GM23338 (cell line): ENCODE results near the gene ANKRD34B. TPM values are rescaled to one million over a fixed set of nuclear protein-coding genes. Genes with fewer than 3 reads are reported as not detected.

Experiments
- ATAC-seq: fragments of 200-7000 bp; cut with Tn5 transposase; 3 replicates; pipeline ENCODE4 v1.9.1; 2020
- DNase-seq: peaks from one replicate; pipeline ENCODE4 v3.0.0-alpha.2; 2015; ENCODE audit warnings: low spot score
- H2AFZ ChIP-seq: fragments of 200-600 bp; sonication (generic); 2 replicates; pipeline ENCODE4 v1.8.0; 2016; ENCODE audit warnings: antibody characterized with exemption, mild to moderate bottlenecking, moderate library complexity
- H3F3A ChIP-seq: fragments of 200-600 bp; sonication (generic); replicated peaks from 2 replicates; pipeline ENCODE4 v1.8.0; 2017; ENCODE audit warnings: antibody characterized with exemption, mixed run types, low read depth
- H3K27ac ChIP-seq: fragments of 200-600 bp; sonication (generic); 2 replicates; pipeline ENCODE4 v1.6.1; 2016; ENCODE audit warnings: low read depth
- H3K27me3 ChIP-seq: fragments of 200-600 bp; sonication (generic); 2 replicates; pipeline ENCODE4 v1.8.0; 2016; ENCODE audit warnings: mild to moderate bottlenecking, mixed run types, moderate library complexity; ENCODE audit not compliant: insufficient read depth
- H3K36me3 ChIP-seq: fragments of 200-600 bp; sonication (generic); 2 replicates; pipeline ENCODE4 v1.8.0; 2016; ENCODE audit warnings: mild to moderate bottlenecking; ENCODE audit not compliant: insufficient read depth
- H3K4me1 ChIP-seq: fragments of 200-600 bp; sonication (generic); 2 replicates; pipeline ENCODE4 v1.8.0; 2016; ENCODE audit warnings: mild to moderate bottlenecking, moderate library complexity; ENCODE audit not compliant: insufficient read depth
- H3K4me2 ChIP-seq: fragments of 200-600 bp; sonication (generic); 2 replicates; pipeline ENCODE4 v1.7.1; 2017; ENCODE audit warnings: mixed run types
- H3K4me3 ChIP-seq: fragments of 200-600 bp; sonication (generic); 2 replicates; pipeline ENCODE4 v1.6.1; 2016; ENCODE audit warnings: mixed run types
- H3K79me2 ChIP-seq: fragments of 200-600 bp; sonication (generic); replicated peaks from 2 replicates; pipeline ENCODE4 v1.8.0; 2017; ENCODE audit warnings: mild to moderate bottlenecking; ENCODE audit not compliant: insufficient read depth
- H3K9me2 ChIP-seq: fragments of 200-600 bp; sonication (generic); 2 replicates; pipeline ENCODE4 v1.8.0; 2017; ENCODE audit not compliant: insufficient read depth
- H4K20me1 ChIP-seq: fragments of 200-600 bp; sonication (generic); replicated peaks from 2 replicates; pipeline ENCODE4 v1.8.0; 2017; ENCODE audit warnings: mild to moderate bottlenecking; ENCODE audit not compliant: insufficient read depth
- H3K27ac Mint-ChIP-seq: 2 replicates; pipeline ENCODE4 v1.8.0; 2020; ENCODE audit warnings: inconsistent platforms, mild to moderate bottlenecking, moderate library complexity, mixed read lengths
- H3K27me3 Mint-ChIP-seq: 3 replicates; pipeline ENCODE4 v1.8.0; 2022; ENCODE audit warnings: low read depth, mild to moderate bottlenecking, moderate library complexity, mixed read lengths, inconsistent platforms; ENCODE audit not compliant: insufficient read depth, poor library complexity
- H3K36me3 Mint-ChIP-seq: 3 replicates; pipeline ENCODE4 v1.8.0; 2021; ENCODE audit warnings: low read depth, mild to moderate bottlenecking, inconsistent platforms, moderate library complexity, mixed read lengths
- H3K4me1 Mint-ChIP-seq: 3 replicates; pipeline ENCODE4 v1.8.0; 2020; ENCODE audit warnings: mild to moderate bottlenecking, inconsistent platforms, mixed read lengths
- H3K4me3 Mint-ChIP-seq: 3 replicates; pipeline ENCODE4 v1.8.0; 2021; ENCODE audit warnings: moderate library complexity, mild to moderate bottlenecking, inconsistent platforms, mixed read lengths
- H3K9me3 Mint-ChIP-seq: 3 replicates; pipeline ENCODE4 v1.8.0; 2020; ENCODE audit warnings: moderate library complexity, mild to moderate bottlenecking, inconsistent platforms, mixed read lengths
- EZH2 ChIP-seq: fragments of 200-600 bp; sonication (generic); IDR thresholded peaks from one replicate; pipeline ENCODE4 v1.8.0; 2017; ENCODE audit warnings: antibody characterized with exemption, mild to moderate bottlenecking, low read depth; ENCODE audit not compliant: unreplicated experiment
- EZH2phosphoT487 ChIP-seq: fragments of 200-600 bp; sonication (generic); IDR thresholded peaks from one replicate; pipeline ENCODE4 v1.8.1; 2018; ENCODE audit warnings: antibody characterized with exemption; ENCODE audit not compliant: unreplicated experiment
- POLR2AphosphoS5 ChIP-seq: IDR thresholded peaks from 2 replicates; pipeline ENCODE4 v1.6.1; 2016; ENCODE audit warnings: antibody characterized with exemption, low read depth
- ZNF331 ChIP-seq: fragments of 250-450 bp; sonication (Bioruptor Pico); IDR thresholded peaks from 2 replicates; pipeline ENCODE4 v1.5.0; 2020; ENCODE audit warnings: low read depth, mild to moderate bottlenecking, moderate library complexity
- ZNF462 ChIP-seq: fragments of 250-450 bp; sonication (Bioruptor Pico); IDR thresholded peaks from 2 replicates; pipeline ENCODE4 v1.5.0; 2020; ENCODE audit warnings: mild to moderate bottlenecking, moderate library complexity
- polyA plus RNA-seq: library from polyadenylated mRNA; unstranded; fragments of >200 nt; fragmentation: Nextera tagmentation; extraction: Ambion mirVana; gene quantifications from 2 replicates; pipeline ENCODE4 v1.2.1, GENCODE V29; 2016
- total RNA-seq: library from RNA; depleted of rRNA; stranded (reverse); fragments of >200 nt; shearing (Covaris generic); gene quantifications from 2 replicates; pipeline ENCODE4 v1.2.3, GENCODE V29; 2014

Gene ANKRD34B
- total and polyA plus RNA-seq, 2 experiments from 2014 or later, result 1.6 to 2.9 TPM

GRCh38 chr5:80619086-80619485, 49.0 kb upstream of the ANKRD34B start (continued):
- TF ChIP-seq ZNF462 (no peak), ZNF331 (CRISPR knock-in tag) (no peak)

DNA sequence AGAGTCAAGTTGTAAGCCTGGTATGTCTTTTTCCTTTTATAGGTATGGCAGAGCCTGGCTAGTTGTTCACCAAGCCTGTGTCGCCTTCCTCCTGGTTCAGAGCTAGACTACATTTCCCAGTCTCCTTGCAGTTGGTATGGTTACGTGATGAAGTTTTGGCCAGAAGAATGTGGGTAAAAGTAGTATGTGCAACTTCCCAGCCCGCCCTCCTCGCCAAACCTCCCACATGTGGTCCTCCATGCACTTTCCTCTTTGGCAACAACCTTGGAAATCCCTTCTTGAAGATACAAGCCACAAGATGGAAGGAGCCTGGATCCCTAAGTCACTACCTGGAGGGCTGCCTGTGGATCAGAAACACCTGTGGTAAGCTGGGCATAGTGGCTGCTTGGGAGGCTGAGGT, 48.4 kb upstream of the ANKRD34B start:
- H3K9me2 ChIP-seq, result no peaks in the 10 kb centered on the region
- H3K79me2 ChIP-seq, result no peaks in the 10 kb centered on the region
- H3K36me3 ChIP-seq, result no peaks in the 10 kb centered on the region
- H4K20me1 ChIP-seq, result no peaks in the 10 kb centered on the region
- Mint-ChIP-seq H3K4me3 (no peak overlapping the region), H3K9me3 (no peaks in the 10 kb centered on the region), H3K4me1 (no peaks in the 10 kb centered on the region), H3K36me3 (peaks cover 6% of the 10 kb centered on the region; the same call in 1 of the 3 replicates), H3K27ac (no peak overlapping the region), H3K27me3 (peaks cover 2% of the 10 kb centered on the region)
- no peaks in the 10 kb centered on the region for H3F3A ChIP-seq
- ATAC-seq, result no peak
- H2AFZ ChIP-seq, result no peak overlapping the region
- H3K27me3 ChIP-seq, result no peaks in the 10 kb centered on the region
- no peak overlapping the region for H3K4me2 ChIP-seq
- DNase-seq, result no peak
- no peaks in the 10 kb centered on the region for H3K4me1 ChIP-seq
- no peak for TF ChIP-seq EZH2
- TF ChIP-seq POLR2AphosphoS5, result no peak
- TF ChIP-seq EZH2phosphoT487, result no peak
- no peak overlapping the region for H3K27ac ChIP-seq
- H3K4me3 ChIP-seq, result no peak overlapping the region
